Measurements from ENCODE around the gene MFSD6. TPM values are rescaled to one million over a fixed set of nuclear protein-coding genes. Genes with fewer than 3 reads are reported as not detected.

MFSD6 gene
- total and polyA plus RNA-seq, 4 donors = 15.0 to 52.0 (median 42.3) TPM

- Histone ChIP-seq H3K4me1 (ENCODE audit: control insufficient read depth, insufficient read depth, low read length) (peaks cover 4% of the 10 kb centered on the region), H3K4me3 (ENCODE audit: low read depth, low read length) (no peak overlapping the region), H3K9me3 (ENCODE audit: control insufficient read depth, insufficient read depth, low read length) (no peaks in the 10 kb centered on the region), H3K27ac (ENCODE audit: low read depth, low read length) (no peak overlapping the region), H3K36me3 (ENCODE audit: control insufficient read depth, insufficient read depth, low read length) (no peaks in the 10 kb centered on the region), H3K27me3 (ENCODE audit: control insufficient read depth, insufficient read depth, low read length) (no peaks in the 10 kb centered on the region)
- DNase-seq (ENCODE audit: low read depth in 4 of 6, low spot score in 6 of 6) = no peak
- no CpG with 5 or more reads among the region's 5 CpGs for WGBS (ENCODE audit: insufficient coverage)
Observed at GRCh38 chr2:190402986-190403603, 5.1 kb upstream of the MFSD6 start.

GRCh38 chr2:190404487-190404886, 3.7 kb upstream of the MFSD6 start:
- no peak for DNase-seq (ENCODE audit: low read depth in 4 of 6, low spot score in 6 of 6)

GRCh38 chr2:190405070-190405469, 3.1 kb upstream of the MFSD6 start:
- Histone ChIP-seq H3K27me3 (ENCODE audit: control insufficient read depth, insufficient read depth, low read length) (peaks cover 3% of the 10 kb centered on the region), H3K36me3 (ENCODE audit: control insufficient read depth, insufficient read depth, low read length) (no peaks in the 10 kb centered on the region), H3K4me1 (ENCODE audit: control insufficient read depth, insufficient read depth, low read length) (peaks cover 4% of the 10 kb centered on the region), H3K27ac (ENCODE audit: low read depth, low read length) (no peak overlapping the region), H3K4me3 (ENCODE audit: low read depth, low read length) (no peak overlapping the region), H3K9me3 (ENCODE audit: control insufficient read depth, insufficient read depth, low read length) (no peaks in the 10 kb centered on the region)
- 86% methylated on average over 3 of the region's 3 CpGs for WGBS (ENCODE audit: insufficient coverage)
- DNase-seq (ENCODE audit: low read depth in 4 of 6, low spot score in 6 of 6) = no peak

More at GRCh38 chr2:190404487-190404886, 3.7 kb upstream of the MFSD6 start:
- H3K27ac ChIP-seq (ENCODE audit: low read depth, low read length) = no peak overlapping the region
- H3K9me3 ChIP-seq (ENCODE audit: control insufficient read depth, insufficient read depth, low read length) = no peaks in the 10 kb centered on the region
- H3K27me3 ChIP-seq (ENCODE audit: control insufficient read depth, insufficient read depth, low read length) = peaks cover 3% of the 10 kb centered on the region
- no peaks in the 10 kb centered on the region for H3K36me3 ChIP-seq (ENCODE audit: control insufficient read depth, insufficient read depth, low read length)
- no peak overlapping the region for H3K4me3 ChIP-seq (ENCODE audit: low read depth, low read length)
- H3K4me1 ChIP-seq (ENCODE audit: control insufficient read depth, insufficient read depth, low read length) = peaks cover 4% of the 10 kb centered on the region

GRCh38 chr2:190405995-190406394, 2.2 kb upstream of the MFSD6 start:
- Histone ChIP-seq H3K9me3 (ENCODE audit: control insufficient read depth, insufficient read depth, low read length) (no peaks in the 10 kb centered on the region), H3K4me1 (ENCODE audit: control insufficient read depth, insufficient read depth, low read length) (peaks cover 4% of the 10 kb centered on the region), H3K4me3 (ENCODE audit: low read depth, low read length) (no peak overlapping the region), H3K27me3 (ENCODE audit: control insufficient read depth, insufficient read depth, low read length) (peaks cover 3% of the 10 kb centered on the region), H3K27ac (ENCODE audit: low read depth, low read length) (no peak overlapping the region), H3K36me3 (ENCODE audit: control insufficient read depth, insufficient read depth, low read length) (no peaks in the 10 kb centered on the region)
- WGBS (ENCODE audit: insufficient coverage) = no CpG with 5 or more reads among the region's 3 CpGs
- DNase-seq (ENCODE audit: low read depth in 4 of 6, low spot score in 6 of 6) = no peak

- H3K27me3 ChIP-seq (ENCODE audit: control insufficient read depth, insufficient read depth, low read length) = peaks cover 3% of the 10 kb centered on the region
- no peak overlapping the region for H3K27ac ChIP-seq (ENCODE audit: low read depth, low read length)
- no peak overlapping the region for H3K4me3 ChIP-seq (ENCODE audit: low read depth, low read length)
- H3K4me1 ChIP-seq (ENCODE audit: control insufficient read depth, insufficient read depth, low read length) = peaks cover 4% of the 10 kb centered on the region
- H3K36me3 ChIP-seq (ENCODE audit: control insufficient read depth, insufficient read depth, low read length) = no peaks in the 10 kb centered on the region
- H3K9me3 ChIP-seq (ENCODE audit: control insufficient read depth, insufficient read depth, low read length) = no peaks in the 10 kb centered on the region
- no peak for DNase-seq (ENCODE audit: low read depth in 4 of 6, low spot score in 6 of 6)
- 93% methylated on average over 3 of the region's 4 CpGs for WGBS (ENCODE audit: insufficient coverage)
Observed at GRCh38 chr2:190406805-190407204, 1.4 kb upstream of the MFSD6 start.

- peaks cover 4% of the 10 kb centered on the region for H3K4me1 ChIP-seq (ENCODE audit: control insufficient read depth, insufficient read depth, low read length)
- peak in 2 of 6 donors; percentile 11 to 78 for DNase-seq (ENCODE audit: low read depth in 4 of 6, low spot score in 6 of 6)
- peaks cover 3% of the 10 kb centered on the region for H3K27me3 ChIP-seq (ENCODE audit: control insufficient read depth, insufficient read depth, low read length)
- peak overlapping the region; percentile 49 for H3K4me3 ChIP-seq (ENCODE audit: low read depth, low read length)
- 11% methylated on average over 7 of the region's 11 CpGs for WGBS (ENCODE audit: insufficient coverage)
- H3K9me3 ChIP-seq (ENCODE audit: control insufficient read depth, insufficient read depth, low read length) = no peaks in the 10 kb centered on the region
- H3K36me3 ChIP-seq (ENCODE audit: control insufficient read depth, insufficient read depth, low read length) = no peaks in the 10 kb centered on the region
- peak overlapping the region; percentile 33 for H3K27ac ChIP-seq (ENCODE audit: low read depth, low read length)
Observed at GRCh38 chr2:190407246-190407661, 901 bp upstream of the MFSD6 start.

- Histone ChIP-seq H3K4me3 (ENCODE audit: low read depth, low read length) (peak overlapping the region; percentile 61), H3K27ac (ENCODE audit: low read depth, low read length) (no peak overlapping the region), H3K4me1 (ENCODE audit: control insufficient read depth, insufficient read depth, low read length) (peaks cover 8% of the 10 kb centered on the region), H3K36me3 (ENCODE audit: control insufficient read depth, insufficient read depth, low read length) (no peaks in the 10 kb centered on the region), H3K27me3 (ENCODE audit: control insufficient read depth, insufficient read depth, low read length) (peaks cover 3% of the 10 kb centered on the region), H3K9me3 (ENCODE audit: control insufficient read depth, insufficient read depth, low read length) (no peaks in the 10 kb centered on the region)
- WGBS (ENCODE audit: insufficient coverage) = under 1% methylated on average over 47 of the region's 54 CpGs
- DNase-seq (ENCODE audit: low read depth in 4 of 6, low spot score in 6 of 6) = peak; percentile 13 to 85 (median 36)
Observed at GRCh38 chr2:190408538-190409271, 550 bp downstream of the MFSD6 start.

GRCh38 chr2:190409616-190410015, 1.5 kb downstream of the MFSD6 start:
- DNase-seq (ENCODE audit: low read depth in 4 of 6, low spot score in 6 of 6) = peak in 3 of 6 donors; percentile 6 to 31 (median 7)
- no peaks in the 10 kb centered on the region for H3K36me3 ChIP-seq (ENCODE audit: control insufficient read depth, insufficient read depth, low read length)
- peak overlapping the region; percentile 61 for H3K4me3 ChIP-seq (ENCODE audit: low read depth, low read length)
- no peaks in the 10 kb centered on the region for H3K9me3 ChIP-seq (ENCODE audit: control insufficient read depth, insufficient read depth, low read length)
- H3K27me3 ChIP-seq (ENCODE audit: control insufficient read depth, insufficient read depth, low read length) = peaks cover 3% of the 10 kb centered on the region
- 33% methylated on average over 1 of the region's 2 CpGs for WGBS (ENCODE audit: insufficient coverage)
- peaks cover 10% of the 10 kb centered on the region for H3K4me1 ChIP-seq (ENCODE audit: control insufficient read depth, insufficient read depth, low read length)
- H3K27ac ChIP-seq (ENCODE audit: low read depth, low read length) = no peak overlapping the region

GRCh38 chr2:190410166-190410565, 2.0 kb downstream of the MFSD6 start:
- no peak overlapping the region for H3K4me3 ChIP-seq (ENCODE audit: low read depth, low read length)

GRCh38 chr2:190412966-190413365, 4.8 kb downstream of the MFSD6 start:
- Histone ChIP-seq H3K4me1 (ENCODE audit: control insufficient read depth, insufficient read depth, low read length) (peaks cover 6% of the 10 kb centered on the region), H3K27ac (ENCODE audit: low read depth, low read length) (no peak overlapping the region), H3K4me3 (ENCODE audit: low read depth, low read length) (no peak overlapping the region), H3K9me3 (ENCODE audit: control insufficient read depth, insufficient read depth, low read length) (no peaks in the 10 kb centered on the region), H3K36me3 (ENCODE audit: control insufficient read depth, insufficient read depth, low read length) (no peaks in the 10 kb centered on the region), H3K27me3 (ENCODE audit: control insufficient read depth, insufficient read depth, low read length) (peaks cover 3% of the 10 kb centered on the region)
- no peak for DNase-seq (ENCODE audit: low read depth in 4 of 6, low spot score in 6 of 6)
- WGBS (ENCODE audit: insufficient coverage) = 35% methylated on average over 2 of the region's 3 CpGs

More at GRCh38 chr2:190410166-190410565, 2.0 kb downstream of the MFSD6 start:
- Histone ChIP-seq H3K27me3 (ENCODE audit: control insufficient read depth, insufficient read depth, low read length) (peaks cover 3% of the 10 kb centered on the region), H3K9me3 (ENCODE audit: control insufficient read depth, insufficient read depth, low read length) (no peaks in the 10 kb centered on the region), H3K27ac (ENCODE audit: low read depth, low read length) (no peak overlapping the region), H3K36me3 (ENCODE audit: control insufficient read depth, insufficient read depth, low read length) (no peaks in the 10 kb centered on the region), H3K4me1 (ENCODE audit: control insufficient read depth, insufficient read depth, low read length) (peaks cover 10% of the 10 kb centered on the region)
- peak in 1 of 6 donors; percentile 14 for DNase-seq (ENCODE audit: low read depth in 4 of 6, low spot score in 6 of 6)
- no CpG with 5 or more reads among the region's 3 CpGs for WGBS (ENCODE audit: insufficient coverage)
